Limb (tissue), 2 donors: ENCODE results near the gene SHF.
"Not testable (repeated sequence)": the region's sequence is repeated elsewhere in the genome, so short reads cannot be mapped to it uniquely, and the experiment has no call there.

Experiments
- DNase-seq, 2 donors: peaks; one replicate each; pipeline ENCODE4 v3.0.0-alpha.2; 2016; ENCODE audit errors: extremely low spot score in 2 of 2

Gene SHF

GRCh38 chr15:45187894-45188830 lies at the start of gene SHF:
Gene SHF (minus strand): TSS chr15:45187966. CDS start chr15:45187951, 15 bp downstream.
- DNase-seq, result peak; percentile 67 to 87

- not testable (repeated sequence) for DNase-seq
Observed at GRCh38 chr15:45236806-45237205, 49.0 kb upstream of the SHF start.

GRCh38 chr15:45234562-45235235 lies 46.9 kb upstream of the SHF start:
- no peak for DNase-seq

- DNase-seq, result no peak
Observed at GRCh38 chr15:45231864-45232562, 44.2 kb upstream of the SHF start.

- DNase-seq, result no peak
Observed at GRCh38 chr15:45231132-45231531, 43.4 kb upstream of the SHF start.

- DNase-seq, result no peak
Observed at GRCh38 chr15:45230245-45230965, 42.6 kb upstream of the SHF start.

GRCh38 chr15:45228931-45229330 lies 41.2 kb upstream of the SHF start:
- DNase-seq, result no peak

- no peak for DNase-seq
Observed at GRCh38 chr15:45225506-45226273, 37.9 kb upstream of the SHF start.

GRCh38 chr15:45224621-45225217 lies 37.0 kb upstream of the SHF start:
- no peak for DNase-seq

GRCh38 chr15:45221967-45222366 lies 34.2 kb upstream of the SHF start:
- no peak for DNase-seq

- DNase-seq, result no peak
Observed at GRCh38 chr15:45221053-45221599, 33.4 kb upstream of the SHF start.

GRCh38 chr15:45212493-45212892 lies 24.7 kb upstream of the SHF start:
- no peak for DNase-seq

- peak; percentile 28 to 54 for DNase-seq
Observed at GRCh38 chr15:45205192-45205591, 17.4 kb upstream of the SHF start.

GRCh38 chr15:45203182-45203581 lies 15.4 kb upstream of the SHF start:
- DNase-seq, result no peak

- DNase-seq, result no peak
Observed at GRCh38 chr15:45201869-45202268, 14.1 kb upstream of the SHF start.

GRCh38 chr15:45201557-45201859 lies 13.7 kb upstream of the SHF start:
- DNase-seq, result no peak

GRCh38 chr15:45200799-45201556 lies 13.2 kb upstream of the SHF start:
- DNase-seq, result peak; percentile 87 to 92

GRCh38 chr15:45200001-45200798 lies 12.4 kb upstream of the SHF start:
- DNase-seq, result peak; percentile 92 to 97
